GM18508 (cell line): Measurements from ENCODE around the gene MGAM2.
"Not testable (repeated sequence)": the region's sequence is repeated elsewhere in the genome, so short reads cannot be mapped to it uniquely, and the experiment has no call there.

Experiments used
- ATAC-seq: cut with Tn5 transposase; IDR thresholded peaks from one replicate; pipeline ENCODE4 v1.9.1; 2021; ENCODE audit warnings: moderate number of reproducible peaks; ENCODE audit not compliant: insufficient read depth, unreplicated experiment

Gene MGAM2

DNA sequence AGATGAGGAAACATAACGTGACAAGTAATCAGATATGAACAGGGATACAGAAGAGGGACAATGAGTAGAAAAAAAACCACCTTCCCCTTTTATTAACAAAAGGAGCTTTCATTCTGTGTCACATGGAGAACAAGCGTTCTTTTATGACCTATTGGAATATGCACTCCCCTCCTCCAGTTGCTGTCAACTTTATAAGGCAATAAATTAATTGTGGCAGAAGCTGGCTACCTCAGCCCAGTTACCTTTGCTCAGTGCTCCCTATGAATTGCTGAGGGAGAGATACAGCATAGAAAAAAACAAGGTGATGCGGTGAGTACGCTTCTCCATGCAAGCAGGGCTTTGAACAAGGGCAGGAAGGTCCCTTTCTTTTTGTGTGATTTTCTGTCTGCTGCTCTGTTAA is at the start of gene MGAM2:
MGAM2 (plus strand) TSS at position 220 of the 400 bp plus-strand sequence. CDS start 5,156 bp downstream, outside the sequence.
- ATAC-seq, result no peak

DNA sequence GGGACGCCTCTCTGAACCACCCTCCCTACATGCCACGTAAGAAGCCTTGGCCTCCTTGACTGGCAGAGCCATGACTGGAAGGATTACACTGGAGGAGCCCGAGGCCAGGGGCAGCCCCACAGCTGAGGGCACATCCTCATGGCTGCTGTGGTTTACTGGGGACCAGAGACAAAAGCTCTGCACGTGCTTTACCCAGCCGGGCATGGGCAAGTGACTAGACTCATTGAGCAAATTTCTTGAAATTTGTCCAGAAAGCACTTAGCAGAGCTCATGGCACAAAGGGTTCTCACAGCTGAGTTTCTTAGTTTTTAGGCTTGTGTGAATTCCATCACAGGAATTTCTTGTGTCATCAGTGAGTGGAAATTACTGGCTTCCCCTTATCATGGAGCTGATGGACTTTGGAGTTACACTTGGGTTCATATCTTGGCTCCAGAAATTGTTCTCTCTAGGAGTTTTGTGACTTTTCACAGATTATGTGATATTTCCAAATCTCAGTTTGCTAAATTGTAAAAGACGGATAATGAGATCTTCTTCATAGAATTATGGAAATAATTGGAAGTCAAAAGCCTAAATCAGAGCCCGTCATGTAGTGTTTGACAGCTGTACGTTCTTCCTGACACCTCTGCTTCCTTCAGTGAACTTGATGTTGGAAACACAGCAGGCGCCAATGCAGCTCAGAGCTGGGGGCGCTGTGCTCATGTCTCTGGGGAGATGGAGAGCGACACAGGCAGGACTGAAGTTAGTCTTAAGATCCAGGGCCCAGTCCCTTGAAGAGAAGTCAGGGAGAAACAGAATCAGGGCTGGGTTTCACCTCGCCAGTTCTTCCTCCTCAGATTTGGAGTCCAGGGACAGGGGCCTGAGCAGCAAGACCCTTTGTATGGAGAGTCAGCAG is 47.7 kb upstream of the MGAM2 start:
- ATAC-seq, result no peak

DNA sequence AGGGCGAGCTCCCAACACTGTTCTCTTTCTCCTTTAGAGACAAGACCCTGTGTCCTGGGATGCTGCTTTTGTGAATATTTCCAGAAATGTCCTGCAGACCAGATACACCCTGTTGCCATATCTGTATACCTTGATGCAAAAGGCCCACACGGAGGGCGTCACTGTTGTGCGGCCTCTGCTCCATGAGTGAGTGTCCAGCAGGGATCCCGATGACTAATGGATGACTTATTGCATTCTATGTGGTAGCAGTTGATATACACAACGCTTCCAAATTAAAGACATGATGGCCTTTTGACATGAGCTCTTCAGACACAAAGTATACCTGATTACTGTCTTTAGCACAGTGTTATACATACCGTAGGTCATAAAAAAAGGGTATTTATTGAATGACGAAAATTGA is 45.0 kb upstream of the MGAM2 start:
- no peak for ATAC-seq

DNA sequence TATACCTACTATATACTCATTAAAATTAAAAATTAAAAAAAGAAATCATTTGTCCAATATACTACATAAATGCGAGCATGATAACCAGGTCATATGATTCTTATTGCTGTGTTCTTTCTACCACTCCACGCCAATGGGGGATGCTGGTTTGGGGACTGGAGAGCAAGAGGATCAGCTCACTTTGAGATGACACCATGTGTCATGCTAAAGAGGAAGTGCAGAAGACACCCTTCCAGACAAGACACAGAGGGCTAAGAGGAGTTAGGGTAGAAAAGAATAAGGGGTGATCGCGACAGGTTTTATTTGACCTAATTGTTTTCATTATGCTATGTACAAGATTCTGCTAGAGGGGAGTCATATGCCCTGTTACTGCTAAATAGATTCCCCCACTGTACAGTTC is 33.8 kb upstream of the MGAM2 start:
- ATAC-seq, result no peak

DNA sequence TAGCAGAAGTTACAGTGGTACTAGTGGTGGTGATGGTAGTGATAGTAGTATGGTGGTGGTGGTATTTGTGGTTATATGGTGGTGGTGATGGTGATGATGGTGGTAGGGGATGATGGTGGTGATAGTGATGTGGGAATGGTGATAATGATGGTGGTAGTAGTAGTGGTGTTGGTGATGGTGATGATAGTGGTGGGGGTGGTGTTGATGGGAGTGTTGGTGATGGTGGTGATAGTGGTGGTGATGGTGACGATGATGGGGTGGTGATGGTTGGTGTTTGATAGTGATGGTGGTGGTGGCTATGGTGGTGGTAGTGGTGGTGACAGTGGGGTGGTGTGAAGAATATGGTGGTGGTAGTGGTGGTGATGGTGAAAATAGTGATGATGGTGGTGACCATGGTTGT is 27.9 kb upstream of the MGAM2 start:
- no peak for ATAC-seq

DNA sequence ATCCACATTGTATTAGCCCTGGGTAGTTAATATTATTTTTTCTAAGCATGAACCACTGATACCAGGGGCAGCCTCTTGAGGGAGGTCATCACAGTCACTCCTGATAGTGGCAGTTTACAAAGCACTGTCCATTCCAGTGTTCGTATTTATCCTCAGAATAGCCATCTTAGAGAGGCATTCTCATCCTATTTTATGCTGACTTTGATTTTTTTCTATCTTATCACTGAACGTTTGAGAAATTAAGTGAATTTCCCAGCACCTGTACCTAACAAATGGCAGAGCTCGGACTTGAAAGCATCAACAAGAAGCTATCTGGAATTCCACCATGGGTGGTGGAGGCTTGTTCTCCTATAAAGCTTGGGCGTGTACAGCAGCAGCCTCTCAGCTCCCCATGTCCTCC is 26.1 kb upstream of the MGAM2 start:
- no peak for ATAC-seq

DNA sequence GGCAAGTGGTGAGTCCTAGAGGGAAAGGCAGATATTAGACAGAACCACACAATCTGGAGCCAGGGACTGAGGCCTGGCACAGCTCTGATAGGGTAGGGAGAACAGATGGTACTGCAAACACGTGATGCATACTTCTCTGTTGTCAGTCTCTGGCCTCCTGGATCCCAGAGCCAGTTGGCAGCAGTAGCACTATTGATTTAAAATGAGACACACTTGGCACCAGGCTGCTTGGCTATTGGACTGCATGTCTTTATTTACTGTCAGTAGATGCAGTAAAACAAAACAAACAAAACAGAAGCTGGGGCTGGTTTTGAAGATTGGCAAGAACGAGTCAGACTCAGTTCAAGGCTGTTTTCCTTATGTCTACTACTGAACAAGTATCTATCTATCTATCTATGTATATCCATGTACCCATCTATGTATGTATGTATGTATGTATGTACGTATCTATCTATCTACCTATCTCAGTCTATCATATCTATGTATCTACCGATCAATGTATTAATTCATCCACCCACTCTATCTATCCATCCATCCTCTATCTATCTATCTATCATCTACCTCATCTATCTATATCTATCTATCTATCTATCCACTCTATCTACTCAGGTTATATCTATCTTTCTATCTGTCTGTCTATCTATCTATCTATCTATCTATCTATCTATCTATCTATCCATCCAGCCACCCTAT is 23.4 kb upstream of the MGAM2 start:
- ATAC-seq, result no peak

DNA sequence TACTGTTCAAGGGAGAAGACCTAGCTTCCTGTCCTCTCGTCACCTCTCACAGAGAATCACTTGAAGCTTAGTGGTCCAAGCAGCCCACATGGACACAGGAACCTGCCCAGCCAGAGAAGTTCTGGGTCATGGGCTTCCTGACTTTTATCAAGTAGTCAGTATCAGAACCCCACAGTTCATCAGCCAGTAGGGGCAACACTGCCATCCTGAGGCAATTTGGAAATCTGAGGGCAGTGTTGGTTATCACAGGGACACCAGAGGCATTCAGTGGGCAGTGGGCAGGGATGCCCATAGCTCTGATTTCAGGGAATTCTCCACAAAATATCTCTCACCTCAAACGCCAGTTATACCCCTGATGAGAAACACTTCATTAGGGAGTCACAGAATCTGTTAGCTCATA is 22.5 kb upstream of the MGAM2 start:
- no peak for ATAC-seq

DNA sequence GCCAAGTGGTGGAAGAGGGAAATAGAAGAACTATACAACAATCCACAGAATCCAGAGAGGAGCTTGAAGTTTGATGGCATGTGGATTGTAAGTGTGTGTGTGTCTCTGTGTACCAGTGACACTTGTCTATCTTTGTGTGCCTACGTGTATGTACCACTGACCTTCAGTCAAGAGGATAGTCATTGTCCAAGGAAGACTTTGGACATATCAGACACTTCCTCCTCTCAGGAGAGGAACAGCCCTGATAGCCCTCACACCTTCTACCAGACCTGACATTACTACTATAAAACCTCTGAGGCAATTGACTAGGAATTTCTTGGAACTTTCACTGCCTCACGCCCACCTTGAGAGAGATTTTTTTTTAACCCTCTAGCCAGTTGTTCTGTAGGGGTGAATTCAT is 19.6 kb upstream of the MGAM2 start:
- ATAC-seq, result no peak

DNA sequence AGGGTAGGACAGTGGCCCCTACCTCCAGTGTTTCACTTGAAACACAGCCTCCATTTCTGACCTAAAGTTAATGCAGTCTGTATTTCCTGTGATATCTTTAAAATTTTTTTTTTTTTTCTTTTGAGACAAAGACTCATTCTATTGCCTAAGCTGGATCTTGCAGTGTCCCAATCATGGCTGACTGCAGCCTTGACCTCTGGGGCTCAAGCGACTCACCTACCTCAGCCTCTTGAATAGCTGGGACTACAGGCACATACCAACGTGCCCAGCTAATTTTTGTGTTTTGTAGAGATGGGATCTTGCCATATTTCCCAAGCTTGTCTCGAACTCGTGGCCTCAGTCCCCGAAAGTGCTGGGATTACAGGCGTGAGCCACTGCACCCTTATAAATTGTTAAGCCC is 16.7 kb upstream of the MGAM2 start:
- no peak for ATAC-seq

DNA sequence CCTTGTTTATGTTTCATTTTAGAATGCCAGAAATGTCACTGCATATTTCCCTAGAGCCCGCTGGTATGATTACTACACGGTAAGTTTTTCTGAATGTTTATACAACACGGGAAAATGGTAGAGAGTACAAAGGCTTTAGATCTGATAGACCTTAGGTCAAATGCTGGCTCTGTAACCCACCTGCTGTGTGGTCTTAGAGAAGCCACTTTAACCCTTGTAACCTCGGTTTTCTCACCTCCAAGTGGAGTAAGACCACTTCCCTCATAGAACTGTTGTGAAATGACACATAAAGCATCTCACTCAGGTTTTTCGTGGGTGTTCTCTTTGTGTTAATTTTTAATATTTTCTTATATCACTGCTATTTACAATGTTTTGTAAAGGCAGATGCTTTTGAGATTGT is 13.9 kb upstream of the MGAM2 start:
- no peak for ATAC-seq

DNA sequence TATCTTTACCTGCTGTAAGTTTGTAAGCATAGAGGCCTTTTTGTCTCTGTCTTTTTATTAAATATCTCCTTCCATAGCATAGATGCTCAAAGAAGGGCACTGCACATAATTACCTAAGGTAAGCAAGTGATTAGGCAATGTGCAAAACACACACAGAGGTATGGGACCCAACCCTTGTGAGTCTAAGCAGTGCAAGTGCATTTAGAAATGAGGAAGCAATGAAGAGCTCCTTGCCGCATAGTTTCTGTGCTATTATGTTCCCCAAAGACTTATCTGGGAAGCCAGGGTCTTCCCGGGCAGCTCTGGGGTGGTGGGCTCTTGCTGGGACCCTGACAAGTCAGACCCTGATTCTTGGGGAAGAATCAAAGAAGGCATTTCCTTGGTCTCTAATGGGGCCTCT is 13.5 kb upstream of the MGAM2 start:
- no peak for ATAC-seq

DNA sequence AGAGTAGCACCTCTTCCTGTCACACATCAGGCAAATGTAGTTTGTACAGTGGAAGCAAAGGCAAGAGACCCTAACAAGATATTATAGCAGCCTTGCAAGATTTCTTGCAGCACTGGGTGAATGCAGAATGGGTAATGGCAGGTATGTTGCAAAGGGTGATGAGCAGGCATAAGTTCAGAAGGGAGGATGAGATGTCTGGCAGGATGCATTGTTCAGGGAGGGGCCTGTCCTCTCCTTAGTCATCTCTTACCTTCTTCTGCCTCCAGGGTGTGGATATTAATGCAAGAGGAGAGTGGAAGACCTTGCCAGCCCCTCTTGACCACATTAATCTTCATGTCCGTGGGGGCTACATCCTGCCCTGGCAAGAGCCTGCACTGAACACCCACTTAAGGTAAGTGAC is 12.2 kb upstream of the MGAM2 start:
- ATAC-seq, result not testable (repeated sequence)

DNA sequence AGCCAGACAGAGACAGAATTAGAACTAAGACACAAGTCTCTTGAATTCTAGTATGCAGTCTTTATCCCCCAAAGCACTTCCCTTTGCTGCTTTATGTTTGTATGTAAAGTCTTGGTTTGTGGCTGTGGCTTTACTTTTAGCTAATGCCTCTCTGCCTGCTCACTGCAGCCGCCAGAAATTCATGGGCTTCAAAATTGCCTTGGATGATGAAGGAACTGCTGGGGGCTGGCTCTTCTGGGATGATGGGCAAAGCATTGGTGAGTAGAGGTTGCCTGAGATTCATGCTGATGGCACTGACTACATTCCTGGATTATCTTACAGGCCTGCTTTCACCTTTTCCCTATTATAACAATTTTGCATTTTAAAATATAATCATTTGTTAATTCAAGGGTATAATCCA is 10.9 kb upstream of the MGAM2 start:
- no peak for ATAC-seq

DNA sequence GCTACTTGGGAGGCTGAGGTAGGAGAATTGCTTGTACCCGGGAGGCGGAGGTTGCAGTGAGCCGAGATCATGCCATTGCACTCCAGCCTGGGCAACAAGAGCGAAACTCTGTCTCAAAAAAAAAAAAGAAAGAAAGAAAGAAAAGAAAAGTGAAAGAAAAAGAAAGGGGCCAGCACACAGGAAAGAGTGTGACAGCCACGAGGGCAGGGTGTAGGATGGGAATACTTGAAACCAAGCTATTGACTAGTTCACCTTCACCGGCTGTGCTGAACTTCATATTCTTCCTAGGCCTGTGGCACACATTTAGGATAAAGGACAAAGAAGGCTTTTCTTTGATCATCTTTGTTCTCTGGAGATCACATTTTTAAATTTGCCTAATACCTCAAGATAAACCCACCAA is 9.7 kb upstream of the MGAM2 start:
- ATAC-seq, result not testable (repeated sequence)

DNA sequence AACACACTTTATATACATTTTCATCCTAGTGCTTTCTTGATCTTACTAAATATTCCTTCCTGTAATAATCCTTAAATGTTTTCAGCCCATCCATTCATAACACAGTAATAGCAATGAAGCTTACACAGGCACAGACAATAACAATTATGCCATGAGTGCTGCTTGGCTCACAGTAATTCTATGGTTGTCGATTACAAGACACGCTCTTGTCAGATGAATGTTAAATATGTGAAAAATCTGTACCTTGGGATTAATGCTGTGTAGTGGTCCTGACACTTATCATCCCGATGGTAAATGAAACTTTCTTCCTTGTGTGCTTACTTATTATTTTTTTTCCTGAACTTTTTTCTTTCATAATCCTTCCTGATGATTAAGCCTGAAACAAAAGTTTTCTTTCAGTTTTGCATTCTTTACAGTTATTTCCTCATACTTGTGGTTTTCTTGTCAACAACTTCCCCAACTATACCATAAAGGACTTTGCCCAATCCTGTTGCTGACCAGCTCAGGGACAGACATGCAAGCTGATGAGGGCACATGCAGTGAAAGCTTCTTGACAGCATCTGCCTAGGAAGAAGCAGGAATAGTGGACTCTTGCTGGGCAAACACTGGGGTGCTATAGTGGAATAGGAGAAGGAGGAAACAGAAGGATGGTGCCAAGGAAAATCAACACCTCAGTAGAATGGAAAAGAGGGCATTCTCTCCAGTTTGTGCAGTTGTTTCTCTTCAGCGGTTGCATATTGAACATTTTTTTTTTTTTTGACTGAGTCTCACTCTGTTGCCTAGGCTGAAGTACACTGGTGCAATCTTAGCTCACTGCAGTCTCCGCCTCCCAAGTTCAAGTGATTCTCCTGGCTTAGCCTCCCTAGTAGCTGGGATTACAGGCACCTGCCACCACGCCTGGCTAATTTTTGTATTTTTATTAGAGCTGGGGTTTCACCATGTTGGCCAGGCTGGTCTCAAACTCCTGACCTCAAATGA is 6.7 kb upstream of the MGAM2 start:
- ATAC-seq, result no peak

DNA sequence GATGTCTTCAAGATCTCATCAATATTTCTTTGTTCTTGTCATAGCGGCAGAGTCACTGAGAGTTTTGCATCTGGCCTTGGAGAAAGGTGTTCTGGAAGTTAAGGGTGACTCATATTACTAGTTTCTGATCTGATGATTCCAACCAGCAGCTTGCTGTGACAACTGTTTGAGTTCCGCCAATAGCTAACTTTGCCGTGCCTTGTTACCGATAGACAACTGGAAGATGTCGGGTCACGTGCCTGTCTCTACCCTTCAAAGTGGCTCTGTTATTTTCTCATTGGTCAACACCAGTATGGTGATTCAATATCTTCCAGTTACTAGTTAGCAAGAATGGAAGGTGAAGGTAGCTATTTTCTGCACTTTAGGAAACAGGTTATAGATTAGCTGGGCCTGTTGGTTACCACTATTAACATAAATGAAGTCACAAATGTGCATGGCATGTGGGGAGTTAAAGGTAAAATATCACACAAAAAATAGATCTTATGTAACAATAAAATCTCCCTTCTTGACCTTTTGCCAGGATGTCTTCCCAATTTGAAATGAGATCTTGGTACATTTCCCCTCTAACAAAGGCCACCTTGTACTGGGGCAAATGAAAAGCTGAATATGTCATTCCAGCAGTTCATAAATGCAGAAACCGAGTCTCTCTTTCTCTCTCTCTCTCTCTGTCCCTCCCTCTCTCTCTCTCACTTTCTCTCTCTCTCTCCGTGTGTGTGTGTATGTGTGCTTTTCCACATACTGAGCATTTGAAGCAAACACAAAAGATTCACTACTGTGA is 2.6 kb upstream of the MGAM2 start:
- no peak for ATAC-seq

DNA sequence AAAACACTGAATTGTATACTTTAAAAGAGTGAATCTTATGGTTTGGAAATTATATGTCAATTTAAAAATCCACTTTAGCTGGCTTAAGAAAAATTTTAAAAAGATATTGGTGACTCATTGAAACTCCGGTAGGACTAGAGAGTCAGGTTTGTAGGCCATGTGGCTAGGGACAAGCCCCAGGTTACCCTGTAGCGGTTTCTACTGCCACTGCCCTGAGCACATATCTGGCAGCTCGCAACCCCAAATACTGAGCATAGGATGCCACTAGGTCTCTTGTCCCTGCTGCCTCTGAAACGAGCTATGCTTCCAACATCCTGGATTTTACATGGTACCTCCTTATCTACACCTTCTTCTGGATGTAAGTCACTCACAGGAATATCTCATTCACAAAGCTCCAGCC is 1.4 kb upstream of the MGAM2 start:
- ATAC-seq, result no peak

DNA sequence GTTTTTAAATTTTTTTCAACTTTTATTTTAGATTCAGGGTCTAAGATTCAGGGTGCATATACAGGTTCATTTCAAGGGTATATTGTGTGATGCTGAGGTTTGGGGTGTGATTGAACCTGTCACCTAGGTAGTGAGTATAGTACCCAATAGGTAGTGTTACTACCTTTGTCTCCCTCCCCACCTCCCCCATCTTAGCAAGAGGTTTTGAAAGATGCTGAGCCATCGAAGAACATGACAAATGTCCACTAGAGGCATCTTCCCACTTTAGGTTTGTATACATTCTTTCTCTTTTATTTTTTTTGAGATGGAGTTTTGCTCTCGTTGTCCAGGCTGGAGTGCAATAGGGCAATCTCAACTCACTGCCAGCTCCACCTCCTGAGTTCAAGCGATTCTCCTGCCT is 880 bp upstream of the MGAM2 start:
- ATAC-seq, result no peak

DNA sequence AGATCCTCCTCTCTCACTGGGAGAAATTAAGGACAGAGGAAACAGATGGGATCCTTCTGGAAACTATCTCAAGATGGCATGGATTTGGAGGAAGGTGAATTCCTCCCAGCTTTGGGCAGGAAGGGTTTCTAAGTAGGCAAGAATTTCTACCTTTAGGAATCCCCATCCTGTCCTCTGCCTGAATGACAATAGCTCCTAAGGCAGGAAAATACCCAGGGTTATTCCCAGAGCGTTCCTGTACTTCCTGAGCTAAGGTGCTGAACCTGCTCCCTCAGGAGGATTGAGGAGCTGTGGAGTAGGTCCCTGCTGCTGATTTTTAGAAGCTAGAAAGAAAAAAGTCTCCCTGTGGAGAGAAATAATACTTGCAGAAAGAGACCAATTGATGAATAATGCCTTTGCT is 568 bp downstream of the MGAM2 start:
- no peak for ATAC-seq
